Measurements from ENCODE around the gene GASK1A.
"Not testable (repeated sequence)": the region's sequence is repeated elsewhere in the genome, so short reads cannot be mapped to it uniquely, and the experiment has no call there.

Gene GASK1A

GRCh38 chr3:42964266-42964665 lies 14.8 kb upstream of the GASK1A start:
- DNase-seq (ENCODE audit: low read depth) = no peak
- no peak overlapping the region for H3K4me3 ChIP-seq (replicated peaks; ENCODE audit: low read depth, low read length)
- TF ChIP-seq CTCF (IDR thresholded peaks at IDR 0.05; ENCODE audit: low read length, missing control alignments) = no peak

- DNase-seq (ENCODE audit: low read depth) = no peak
- TF ChIP-seq CTCF (IDR thresholded peaks at IDR 0.05; ENCODE audit: low read length, missing control alignments) = no peak
- H3K4me3 ChIP-seq (replicated peaks; ENCODE audit: low read depth, low read length) = no peak overlapping the region
These were observed 8.6 kb upstream of the GASK1A start for GRCh38 chr3:42970557-42970956.

GRCh38 chr3:42970976-42971772 lies 7.9 kb upstream of the GASK1A start:
- H3K4me3 ChIP-seq (replicated peaks; ENCODE audit: low read depth, low read length) = no peak overlapping the region
- DNase-seq (ENCODE audit: low read depth) = no peak
- TF ChIP-seq CTCF (IDR thresholded peaks at IDR 0.05; ENCODE audit: low read length, missing control alignments) = no peak

GRCh38 chr3:42974906-42975305 lies 4.2 kb upstream of the GASK1A start:
- not testable (repeated sequence) for DNase-seq (ENCODE audit: low read depth); H3K4me3 ChIP-seq (replicated peaks; ENCODE audit: low read depth, low read length)

DNA sequence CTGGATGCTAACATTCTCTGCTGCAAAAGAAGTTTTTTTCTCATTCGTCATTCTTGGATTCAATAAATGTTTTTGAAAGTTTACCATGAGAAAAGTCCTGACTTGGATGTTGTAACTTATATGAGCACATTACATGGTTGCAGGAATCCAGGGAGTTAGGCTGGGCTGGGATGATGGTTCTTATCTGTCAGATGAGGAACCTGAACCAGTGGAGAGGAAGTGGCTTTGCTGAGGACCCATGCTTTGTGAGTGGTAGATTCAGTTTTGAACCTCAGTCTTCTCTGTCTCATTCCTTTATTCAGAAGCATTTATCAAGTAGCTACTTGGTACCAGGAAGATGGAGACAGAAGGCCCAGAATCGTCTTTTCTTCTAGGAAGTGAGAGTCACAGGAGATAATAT lies 3.7 kb upstream of the GASK1A start:
- no peak for DNase-seq (ENCODE audit: low read depth)
- no peak for TF ChIP-seq CTCF (IDR thresholded peaks at IDR 0.05; ENCODE audit: low read length, missing control alignments)
- H3K4me3 ChIP-seq (replicated peaks; ENCODE audit: low read depth, low read length) = no peak overlapping the region

DNA sequence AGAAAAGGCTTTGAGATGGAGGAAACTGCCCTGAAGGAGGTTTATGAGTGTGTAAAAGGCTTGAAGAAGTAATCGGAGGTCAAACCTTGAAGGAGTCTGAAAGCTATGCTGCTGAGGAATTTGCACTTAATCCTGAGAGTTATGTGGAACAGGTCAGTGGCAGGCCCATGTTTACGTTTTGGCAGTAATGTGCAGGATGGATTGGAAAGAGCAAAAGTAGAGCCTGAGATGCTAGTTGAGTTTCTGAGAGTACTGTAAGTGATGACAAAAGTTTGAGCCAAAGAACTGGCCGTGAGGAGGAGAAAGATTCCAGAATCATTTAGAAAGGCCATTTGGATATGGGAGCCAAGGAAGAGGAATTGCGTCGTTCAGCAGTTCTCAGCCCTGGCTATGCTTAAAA lies 3.2 kb upstream of the GASK1A start:
- no peak for TF ChIP-seq CTCF (IDR thresholded peaks at IDR 0.05; ENCODE audit: low read length, missing control alignments)
- no peak overlapping the region for H3K4me3 ChIP-seq (replicated peaks; ENCODE audit: low read depth, low read length)
- no peak for DNase-seq (ENCODE audit: low read depth)

GRCh38 chr3:42980209-42980608 lies 1.1 kb downstream of the GASK1A start:
- DNase-seq (ENCODE audit: low read depth) = no peak
- no peak overlapping the region for H3K4me3 ChIP-seq (replicated peaks; ENCODE audit: low read depth, low read length)
- no peak for TF ChIP-seq CTCF (IDR thresholded peaks at IDR 0.05; ENCODE audit: low read length, missing control alignments)
